Head of caudate nucleus (tissue), 42 donors: ENCODE results near the gene JPT1.

Experiments
- DNase-seq, 42 donors: peaks; one replicate each; pipeline versions ENCODE4 v3.0.0 to v3.0.0-alpha.2; 2020 to 2021; ENCODE audit warnings: mixed read lengths in 7 of 42
- intact Hi-C: fragments of 100-400 bp; cut with DNase I; formaldehyde crosslinking; loops from one replicate; pipeline ENCODE4 v1.15.0; 2022

JPT1 gene

DNA sequence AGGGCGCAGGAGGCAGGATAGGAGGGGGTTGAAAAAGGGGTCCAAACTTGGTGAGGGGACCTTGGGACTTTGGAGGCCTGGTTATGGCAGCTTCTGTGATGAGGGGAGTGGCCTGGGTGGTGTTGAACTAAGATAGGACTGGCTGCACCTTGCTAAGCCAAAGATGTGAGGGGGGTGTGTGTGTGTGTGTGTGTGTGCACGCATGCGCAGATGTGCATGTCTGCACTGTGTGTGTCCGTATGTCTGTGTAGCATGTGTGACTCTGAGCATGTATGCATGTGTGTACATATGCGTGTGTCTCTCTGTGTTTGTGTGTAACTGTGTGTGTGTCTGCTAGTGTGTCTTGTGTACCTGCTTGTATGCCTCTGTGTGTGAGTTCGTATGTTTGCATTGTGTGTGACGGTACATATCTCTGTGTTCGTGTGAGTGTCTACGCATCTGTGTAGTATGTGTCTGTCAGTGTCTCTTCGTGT is 62.4 kb downstream of the JPT1 start:
- intact Hi-C loops = no loop called here
- DNase-seq = no peak

DNA sequence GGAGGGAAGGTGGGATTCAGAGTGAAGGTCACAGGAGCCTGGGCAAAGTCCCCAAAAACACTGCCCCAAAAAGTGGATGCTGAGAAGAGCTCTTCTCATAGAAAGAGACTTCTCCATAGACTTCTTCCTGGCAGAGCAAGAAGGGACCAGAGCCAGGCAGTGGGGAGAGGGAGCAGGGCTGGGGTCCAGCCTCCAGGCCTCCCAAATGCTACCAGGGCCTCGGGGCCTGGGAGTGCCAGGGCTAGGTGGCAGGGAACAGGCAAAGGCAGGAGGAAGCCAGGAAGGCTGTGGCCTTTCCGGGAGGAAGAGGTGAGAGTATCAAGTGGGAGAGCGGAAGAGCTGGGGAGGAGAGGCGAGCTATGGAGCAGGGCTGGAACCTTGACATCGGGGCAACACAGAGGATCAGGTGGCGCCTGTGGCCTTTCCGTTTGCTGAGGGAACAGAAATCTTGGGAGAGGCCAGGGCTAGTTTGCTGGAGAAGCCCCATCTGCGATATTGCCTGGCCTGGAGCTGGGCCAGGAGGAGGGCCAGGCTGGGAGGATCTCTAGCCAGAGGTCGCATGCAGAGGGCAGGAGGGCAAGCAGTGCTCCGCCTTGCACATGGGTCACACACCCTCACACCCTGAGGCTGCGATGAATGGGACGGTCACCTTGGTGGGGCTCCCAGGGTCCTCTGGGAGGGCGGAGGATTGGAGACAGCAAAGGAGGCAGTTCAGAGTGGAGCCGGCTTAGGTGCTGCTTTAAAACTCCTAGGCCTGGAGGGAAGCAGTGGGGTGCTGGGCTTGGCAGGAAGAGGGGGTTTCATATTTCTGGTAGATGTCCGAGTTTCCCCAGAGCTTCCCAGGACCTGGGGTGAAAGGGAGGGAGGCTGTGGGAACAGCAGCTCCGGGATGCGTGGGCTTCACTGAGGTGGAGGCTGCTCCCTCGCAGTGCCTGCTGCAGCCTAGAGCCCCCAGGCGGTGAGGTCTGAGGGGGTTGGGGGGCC is 63.1 kb downstream of the JPT1 start:
- intact Hi-C loops = no loop called here
- no peak for DNase-seq

DNA sequence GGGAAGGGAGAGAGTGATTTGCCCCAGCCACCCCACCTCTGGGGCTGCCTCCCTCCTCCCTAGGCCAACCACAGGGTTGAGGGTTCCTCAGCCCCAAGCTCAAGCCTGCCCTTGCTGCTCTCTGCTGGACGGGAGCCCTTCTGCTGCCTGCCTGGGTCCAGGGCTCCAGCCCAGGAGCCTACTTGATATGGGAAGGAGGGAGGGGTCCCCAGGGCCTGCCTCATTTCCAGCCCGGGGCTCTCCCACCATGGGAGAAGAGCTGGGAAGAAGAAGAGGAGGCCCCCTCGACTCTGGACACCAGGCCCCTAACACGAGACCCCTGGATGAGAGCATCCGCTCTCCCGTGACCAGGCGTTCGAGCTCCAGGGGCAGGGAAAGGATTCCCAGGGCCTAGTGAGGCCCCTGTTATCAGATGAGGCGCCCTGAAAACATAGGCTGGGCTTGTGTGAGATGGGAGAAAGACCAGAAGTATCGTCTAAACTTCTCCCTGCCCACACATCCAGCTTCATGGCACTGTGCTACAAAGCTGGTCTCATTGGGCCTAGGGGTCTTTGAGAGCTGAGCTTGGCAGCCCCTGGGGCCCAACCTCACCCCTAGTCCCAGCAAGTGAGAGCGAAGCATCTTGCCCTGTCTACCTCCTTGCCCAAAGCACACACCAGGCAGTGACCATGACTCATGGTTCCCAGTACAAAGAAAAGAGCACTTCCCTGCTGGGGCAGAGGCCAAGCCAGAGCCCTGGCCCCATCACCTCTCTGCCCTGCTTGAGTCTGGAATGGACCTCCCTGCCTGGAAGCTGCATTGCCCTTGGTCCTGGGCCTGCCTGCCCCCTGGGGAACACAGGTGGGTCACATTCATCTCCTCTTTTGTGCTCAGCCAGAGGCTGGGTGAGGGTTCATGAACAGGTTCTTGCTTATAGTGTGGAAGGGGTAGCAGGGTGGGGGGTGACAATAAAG is 65.6 kb downstream of the JPT1 start:
- intact Hi-C loops = no loop called here

DNA sequence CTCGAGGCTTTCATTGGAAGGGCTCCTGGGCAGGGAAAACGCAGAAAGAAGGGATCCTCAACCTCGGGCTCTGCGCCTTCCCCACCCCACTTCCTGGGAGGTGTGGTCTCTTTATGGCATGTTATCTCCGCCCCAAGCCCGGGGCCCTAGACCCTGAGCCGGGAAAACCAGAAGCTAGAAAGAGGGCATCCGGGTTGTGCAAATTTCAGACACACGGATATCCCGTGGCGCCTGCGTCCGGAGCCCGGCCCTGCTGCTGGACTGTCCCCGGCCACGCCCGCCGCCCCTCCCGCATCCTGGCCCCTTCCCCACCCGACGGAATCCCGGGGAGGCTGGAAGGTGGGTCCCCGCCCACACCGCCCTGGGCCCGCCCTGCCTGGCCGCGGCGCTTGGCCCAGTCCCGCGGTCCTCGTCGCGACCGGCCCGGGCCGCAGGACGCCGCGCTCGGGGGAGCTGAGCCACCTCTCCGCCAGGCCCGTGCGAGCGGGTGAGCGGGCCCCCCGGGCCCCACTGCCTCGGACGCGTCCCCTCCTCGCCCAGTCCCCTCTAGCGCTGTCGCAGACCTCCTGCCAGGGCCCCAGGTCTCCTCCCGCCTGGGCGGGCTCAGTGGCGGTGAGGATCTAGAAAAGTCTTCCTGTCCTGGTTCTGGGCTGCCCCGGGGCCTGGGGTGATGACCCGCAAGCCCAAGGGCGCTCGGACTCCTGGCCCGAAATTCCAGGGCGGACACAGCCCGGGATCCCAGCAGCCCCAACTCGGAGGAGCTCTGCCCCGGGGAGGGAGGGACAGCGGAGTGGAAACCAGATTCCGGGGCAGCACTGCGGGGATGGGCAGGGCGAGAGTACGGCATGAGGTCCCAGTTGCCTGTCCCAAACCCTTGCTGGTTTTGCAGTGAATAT is 66.5 kb downstream of the JPT1 start, which contains the start of gene SLC16A5:
TSS of gene SLC16A5 (plus strand) at position 397 of the 896 bp plus-strand sequence. CDS start 5,683 bp downstream, outside the sequence.
- DNase-seq = peak in 29 of 42 donors; percentile 18 to 64 (median 41)
- intact Hi-C loops = no loop called here

More for the DNA sequence above, 65.6 kb downstream of the JPT1 start:
- DNase-seq = no peak

DNA sequence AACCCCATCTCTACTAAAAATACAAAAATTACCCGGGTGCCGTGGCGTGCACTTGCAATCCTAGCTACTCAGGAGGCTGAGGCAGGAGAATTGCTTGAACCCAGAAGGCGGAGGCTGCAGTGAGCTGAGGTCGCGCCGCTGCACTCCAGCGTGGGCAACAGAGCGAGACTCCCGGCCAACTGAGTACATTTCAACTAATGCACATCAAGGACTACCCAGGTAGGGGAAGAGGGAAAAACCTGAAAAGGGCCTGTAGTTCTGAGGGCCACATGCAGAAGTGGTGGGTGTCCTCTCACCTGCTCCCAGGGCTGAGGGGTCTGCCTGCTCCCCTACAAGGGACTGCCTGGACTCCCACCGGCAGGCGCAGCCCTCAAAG is 67.1 kb downstream of the JPT1 start:
- DNase-seq = no peak

DNA sequence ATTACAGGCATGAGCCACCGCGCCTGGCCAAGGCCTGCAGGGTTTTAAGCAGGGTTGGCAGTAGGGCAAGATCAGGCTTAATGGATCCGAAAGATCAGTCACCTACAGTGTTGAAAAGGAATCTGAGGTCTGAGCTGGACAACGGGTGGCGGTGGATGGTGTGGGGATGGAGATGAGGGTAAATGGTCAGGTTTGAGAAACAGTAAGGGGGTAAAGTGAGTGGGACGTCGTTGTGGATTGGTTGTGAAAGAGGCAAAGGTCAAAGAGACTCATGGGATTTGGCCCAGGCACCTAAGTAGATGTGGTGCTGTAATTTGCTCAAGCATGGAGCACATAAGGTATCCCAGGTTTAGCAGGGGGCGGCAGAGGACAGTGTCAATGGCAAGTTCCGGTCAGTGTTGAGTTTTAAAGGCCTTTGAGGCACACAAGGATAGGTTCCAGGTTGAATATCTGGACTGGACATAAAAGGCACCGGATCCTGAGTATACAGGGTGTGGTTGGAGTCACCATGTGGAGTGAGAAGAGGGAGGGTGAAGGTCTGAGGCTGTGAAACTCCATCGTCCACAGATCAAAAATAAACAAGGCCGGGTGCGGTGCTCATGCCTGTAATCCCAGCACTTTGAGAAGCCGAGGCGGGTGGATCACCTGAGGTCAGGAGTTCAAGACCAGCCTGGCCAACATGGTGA is 67.7 kb downstream of the JPT1 start:
- intact Hi-C loops = no loop called here
- DNase-seq = no peak

More for the DNA sequence above, 67.1 kb downstream of the JPT1 start:
- intact Hi-C loops = no loop called here
